ENCODE results near the gene ADISSP.

Gene ADISSP

DNA sequence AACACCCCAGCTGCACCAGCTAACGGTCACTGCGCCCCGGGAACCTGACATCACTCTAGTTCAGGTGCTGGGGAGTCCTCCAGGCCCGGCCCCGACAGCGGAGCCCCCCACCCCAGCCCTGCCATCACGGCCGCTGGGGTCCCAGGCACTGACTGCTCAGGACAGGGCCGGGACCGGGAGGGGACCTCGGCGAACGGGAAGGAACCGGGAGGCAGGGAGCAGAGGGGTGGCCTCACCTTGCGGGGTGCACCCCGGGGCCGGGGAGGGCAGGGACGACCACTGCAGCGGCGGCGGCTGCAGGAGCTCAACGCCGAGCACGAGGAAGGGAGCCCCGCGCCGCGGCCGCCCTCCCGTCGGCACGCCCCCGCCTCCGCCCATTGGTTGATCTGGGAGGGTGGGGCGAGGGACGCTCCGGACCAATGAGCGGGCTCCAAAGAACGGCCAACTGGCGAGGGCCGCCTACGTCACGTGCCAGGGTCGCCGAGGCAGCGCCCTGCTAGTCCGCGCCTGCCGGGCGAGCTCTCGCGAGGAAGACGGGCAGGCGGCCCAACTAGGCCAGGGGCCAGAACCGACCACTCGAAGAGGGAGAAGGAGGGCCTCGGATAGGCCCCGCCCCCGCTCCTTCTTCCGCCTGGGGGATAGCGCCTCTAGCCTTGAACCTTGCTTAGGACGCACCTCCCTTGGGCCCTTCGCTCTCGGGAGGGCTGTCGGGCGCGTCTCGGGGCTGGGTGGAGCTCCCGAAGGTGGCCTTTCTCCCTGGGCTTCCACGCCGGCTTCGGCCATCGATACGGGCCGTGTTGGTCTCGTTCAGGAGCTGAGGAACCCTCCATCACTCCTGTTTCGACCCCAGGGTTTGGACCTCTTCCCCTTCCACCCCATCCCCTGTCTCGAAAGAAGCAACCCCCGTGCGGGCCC is at the start of gene ADISSP:
TSS of gene ADISSP (minus strand) at position 327 of the 915 bp plus-strand sequence. CDS start 7,653 bp downstream, outside the sequence.
- Mint-ChIP-seq H3K4me1 (peaks cover 44% of the 10 kb centered on the region), H3K9me3 (no peaks in the 10 kb centered on the region), H3K27me3 (no peaks in the 10 kb centered on the region), H3K27ac (peak within 1 kb of the TSS; percentile 97 to 98), H3K4me3 (peak within 1 kb of the TSS; percentile 91 to 97)
- DNase-seq = peak; percentile 98 to 99
- ATAC-seq = peak; percentile 92

DNA sequence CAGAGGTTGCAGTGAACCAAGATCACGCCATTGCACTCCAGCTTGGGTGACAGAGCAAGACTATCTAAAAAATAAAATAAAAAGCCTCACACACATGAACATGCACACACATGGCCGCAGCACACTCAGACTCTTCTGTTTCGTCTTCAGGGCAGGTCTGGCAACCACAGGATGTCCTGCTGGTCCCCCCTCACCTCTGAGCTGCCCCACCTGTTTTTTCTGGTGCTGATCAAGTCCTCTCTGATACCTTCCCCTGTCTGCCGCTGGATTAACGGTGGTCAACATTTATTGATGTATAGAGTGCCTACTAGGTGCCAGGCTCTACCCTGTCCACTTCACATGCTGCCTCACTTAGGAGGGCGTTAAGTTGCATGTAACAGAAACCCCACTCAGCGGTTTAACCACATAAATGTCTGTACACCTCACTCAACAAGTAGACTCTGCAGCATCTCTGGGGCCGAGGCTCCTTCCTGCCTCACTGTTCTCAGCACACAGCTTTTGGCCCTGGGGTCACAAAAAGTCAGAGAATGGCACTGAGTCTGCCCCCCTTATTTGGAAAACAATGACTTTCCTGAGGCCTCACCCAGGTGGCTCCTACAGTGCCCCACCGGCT is 48.3 kb upstream of the ADISSP start:
- ATAC-seq = peak; percentile 27
- Mint-ChIP-seq H3K4me3 (peak overlapping the region; percentile 67 to 75), H3K9me3 (no peaks in the 10 kb centered on the region), H3K27me3 (no peaks in the 10 kb centered on the region), H3K4me1 (peaks cover 78% of the 10 kb centered on the region), H3K27ac (no peak overlapping the region)
- DNase-seq = peak; percentile 41 to 43

DNA sequence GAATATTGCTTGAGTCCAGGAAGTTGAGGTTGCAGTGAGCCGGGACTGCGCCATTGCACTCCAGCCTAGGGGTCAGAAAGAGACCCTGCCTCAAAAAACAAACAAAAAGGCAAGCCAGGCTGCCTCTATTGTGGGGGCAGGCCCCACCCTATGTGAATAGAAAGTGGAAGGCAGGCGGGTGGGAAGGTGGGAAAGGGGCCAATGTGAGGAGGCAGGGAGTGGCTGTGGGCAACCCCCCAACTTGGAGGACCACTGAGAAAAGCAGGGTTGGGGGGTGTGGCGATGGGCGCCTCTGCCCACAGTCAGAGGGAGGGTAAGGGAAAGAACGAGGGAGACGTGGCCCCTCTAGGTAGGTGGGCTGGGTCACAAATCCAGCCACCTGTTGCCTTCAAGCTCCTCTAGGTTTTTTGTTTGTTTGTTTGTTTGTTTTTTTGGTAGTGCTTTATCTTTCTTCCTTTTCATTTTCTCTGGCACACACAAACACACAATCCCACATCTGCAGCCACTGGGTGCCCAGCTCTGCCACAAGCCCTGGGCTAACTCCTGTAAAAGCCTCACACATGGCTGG is 47.5 kb upstream of the ADISSP start:
- H3K27ac Mint-ChIP-seq = no peak overlapping the region
- peak overlapping the region in 1 of 2 donors; percentile 16 for H3K4me3 Mint-ChIP-seq
- no peak for ATAC-seq
- H3K27me3 Mint-ChIP-seq = no peaks in the 10 kb centered on the region
- H3K9me3 Mint-ChIP-seq = no peaks in the 10 kb centered on the region
- no peak for DNase-seq
- H3K4me1 Mint-ChIP-seq = peaks cover 84% of the 10 kb centered on the region

DNA sequence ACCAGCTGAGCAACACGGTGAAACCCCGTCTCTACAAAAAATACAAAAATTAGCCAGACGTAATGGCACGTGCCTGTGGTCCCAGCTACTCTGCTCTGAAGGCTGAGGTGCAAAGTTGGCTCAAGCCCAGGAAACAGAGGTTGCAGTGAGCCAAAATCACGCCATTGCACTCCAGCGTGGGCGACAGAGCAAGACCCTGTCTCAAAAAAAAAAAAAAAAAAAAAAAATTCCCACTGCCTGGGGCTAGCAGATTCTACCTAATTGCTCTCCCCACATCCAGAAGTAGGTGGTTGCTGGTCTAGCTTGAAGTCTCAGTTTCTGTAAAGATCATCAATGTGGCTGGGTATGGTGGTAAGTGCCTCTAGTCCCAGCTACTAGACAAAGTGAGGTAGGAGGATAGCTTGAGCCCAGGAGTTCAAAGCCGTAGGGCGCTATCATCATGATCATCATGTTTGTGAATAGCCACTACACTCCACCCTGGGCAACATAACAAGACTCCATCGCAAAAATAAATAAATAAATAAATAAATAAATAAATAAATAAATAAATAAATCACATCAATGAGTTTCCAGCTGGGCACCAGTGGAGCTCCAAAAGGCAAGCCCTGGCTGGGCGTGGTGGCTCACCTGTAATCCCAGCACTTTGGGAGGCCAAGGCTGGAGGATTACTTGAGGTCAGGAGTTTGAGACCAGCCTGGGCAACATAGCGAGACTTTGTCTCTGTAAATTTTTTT is 46.5 kb upstream of the ADISSP start:
- Mint-ChIP-seq H3K27ac (no peak overlapping the region), H3K4me3 (peak overlapping the region; percentile 12 to 50), H3K9me3 (no peaks in the 10 kb centered on the region), H3K27me3 (no peaks in the 10 kb centered on the region), H3K4me1 (peaks cover 78% of the 10 kb centered on the region)
- ATAC-seq (peak; percentile 77), DNase-seq (peak; percentile 61 to 77)

DNA sequence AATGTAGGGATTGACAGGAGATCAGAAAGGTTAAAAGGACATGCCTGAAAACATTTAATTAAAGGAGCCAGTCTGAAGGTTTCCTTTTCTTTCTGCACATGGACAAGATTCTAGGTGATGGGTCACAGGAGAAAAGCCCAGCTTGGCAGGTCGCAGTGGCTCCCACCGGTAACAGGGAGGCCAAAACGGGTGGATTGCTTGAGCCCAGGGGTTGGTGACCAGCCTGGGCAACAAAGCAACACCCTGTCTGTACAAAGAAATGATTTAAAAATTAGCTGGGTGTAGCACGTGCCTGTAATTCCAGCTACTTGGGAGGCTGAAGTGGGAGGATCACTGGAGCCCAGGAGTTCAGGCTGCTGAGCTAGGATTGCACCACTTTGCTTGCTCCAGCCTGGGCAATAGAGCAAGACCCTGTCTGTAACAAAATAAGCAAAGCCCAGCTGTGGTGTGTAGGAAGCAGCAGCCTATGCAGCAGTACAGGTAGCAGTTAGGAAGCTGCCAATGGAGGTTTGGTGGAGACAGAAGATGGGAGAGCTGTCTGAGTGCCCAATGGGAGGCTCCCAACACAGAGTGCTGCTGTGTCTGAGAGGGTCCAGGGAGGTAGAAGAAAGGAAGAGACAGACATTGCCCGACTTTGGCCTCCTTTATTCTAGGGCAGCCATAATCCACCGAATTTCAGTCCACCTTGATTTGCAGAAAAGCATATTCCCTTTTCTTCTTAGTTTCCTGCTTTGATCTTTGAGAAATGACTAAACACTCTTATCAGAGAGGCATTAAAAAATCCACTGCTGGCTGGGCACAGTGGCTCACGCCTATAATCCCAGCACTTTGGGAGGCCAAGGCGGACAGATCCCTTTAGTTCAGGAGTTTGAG is 45.7 kb upstream of the ADISSP start:
- ATAC-seq (no peak), DNase-seq (no peak)
- no peaks in the 10 kb centered on the region for H3K9me3 Mint-ChIP-seq
- H3K27me3 Mint-ChIP-seq = no peaks in the 10 kb centered on the region
- peaks cover 71% of the 10 kb centered on the region for H3K4me1 Mint-ChIP-seq
- H3K4me3 Mint-ChIP-seq = peak overlapping the region; percentile 19 to 50
- peak overlapping the region in 1 of 2 donors; percentile 80 for H3K27ac Mint-ChIP-seq

DNA sequence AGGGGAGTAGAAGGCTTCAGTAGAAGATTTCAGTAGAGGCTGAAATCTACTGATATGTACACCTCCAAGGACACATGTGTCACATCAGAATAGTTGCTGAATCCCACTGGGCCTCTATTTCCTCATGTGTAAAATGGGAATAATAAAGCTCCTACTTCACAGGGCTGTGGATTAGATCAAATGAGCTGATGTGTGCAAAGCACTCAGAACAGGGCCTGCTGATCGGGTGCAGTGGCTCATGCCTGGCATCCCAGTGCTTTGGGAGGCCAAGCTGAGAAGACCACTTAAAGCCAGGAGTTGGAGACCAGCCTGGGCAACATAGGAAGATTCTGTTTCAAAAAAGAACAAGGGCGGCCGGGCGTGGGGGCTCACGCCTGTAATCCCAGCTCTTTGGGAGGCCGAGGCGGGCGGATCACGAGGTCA is 44.7 kb upstream of the ADISSP start:
- Mint-ChIP-seq H3K27ac (peak overlapping the region; percentile 92 to 95), H3K9me3 (no peaks in the 10 kb centered on the region), H3K4me1 (peaks cover 77% of the 10 kb centered on the region)

GRCh38 chr20:3811467-3812258 is 44.1 kb upstream of the ADISSP start:
- Mint-ChIP-seq H3K4me1 (peaks cover 80% of the 10 kb centered on the region), H3K27ac (peak overlapping the region; percentile 92 to 95), H3K27me3 (no peaks in the 10 kb centered on the region), H3K9me3 (no peaks in the 10 kb centered on the region), H3K4me3 (peak overlapping the region; percentile 81 to 83)
- ATAC-seq (peak; percentile 89), DNase-seq (peak; percentile 88 to 91)

More for the DNA sequence above, 44.7 kb upstream of the ADISSP start:
- ATAC-seq (no peak), DNase-seq (no peak)
- H3K4me3 Mint-ChIP-seq = peak overlapping the region; percentile 81 to 83
- no peaks in the 10 kb centered on the region for H3K27me3 Mint-ChIP-seq

- no peak overlapping the region for H3K4me3 Mint-ChIP-seq
- ATAC-seq = no peak
- no peaks in the 10 kb centered on the region for H3K9me3 Mint-ChIP-seq
- no peaks in the 10 kb centered on the region for H3K27me3 Mint-ChIP-seq
- H3K27ac Mint-ChIP-seq = no peak overlapping the region
- H3K4me1 Mint-ChIP-seq = peaks cover 73% of the 10 kb centered on the region
- DNase-seq = no peak
Measured at GRCh38 chr20:3808544-3808943, 41.0 kb upstream of the ADISSP start.

- H3K9me3 Mint-ChIP-seq = no peaks in the 10 kb centered on the region
- DNase-seq (no peak), ATAC-seq (no peak)
- H3K4me3 Mint-ChIP-seq = no peak overlapping the region
- H3K27me3 Mint-ChIP-seq = no peaks in the 10 kb centered on the region
- H3K27ac Mint-ChIP-seq = no peak overlapping the region
- H3K4me1 Mint-ChIP-seq = peaks cover 64% of the 10 kb centered on the region
Measured at GRCh38 chr20:3804781-3805180, 37.2 kb upstream of the ADISSP start.

DNA sequence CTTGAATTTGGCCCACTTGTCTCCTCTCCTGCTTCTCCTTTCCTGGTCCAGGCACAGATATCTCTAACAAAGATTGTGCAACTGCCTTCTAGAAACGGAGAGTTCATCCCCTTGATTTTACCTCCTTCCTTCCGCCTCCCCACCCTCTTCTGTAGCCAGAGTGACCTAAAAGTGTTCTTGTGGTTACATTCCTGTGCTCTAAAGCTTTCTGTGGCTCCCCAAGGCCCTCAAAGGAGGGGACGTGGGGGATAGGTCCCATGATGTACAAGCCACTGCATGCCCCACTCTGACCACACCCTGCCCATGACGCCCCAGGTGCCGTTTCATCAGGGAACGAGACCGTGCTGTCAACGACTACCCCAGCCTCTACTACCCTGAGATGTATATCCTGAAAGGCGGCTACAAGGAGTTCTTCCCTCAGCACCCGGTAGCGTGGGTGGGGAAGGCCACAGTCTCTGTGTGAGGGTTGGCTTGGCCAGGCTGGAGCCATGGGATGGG is 36.8 kb upstream of the ADISSP start:
- Mint-ChIP-seq H3K4me3 (no peak overlapping the region), H3K27ac (peak overlapping the region in 1 of 2 donors; percentile 82), H3K27me3 (no peaks in the 10 kb centered on the region), H3K9me3 (no peaks in the 10 kb centered on the region), H3K4me1 (peaks cover 69% of the 10 kb centered on the region)
- ATAC-seq (no peak), DNase-seq (no peak)

DNA sequence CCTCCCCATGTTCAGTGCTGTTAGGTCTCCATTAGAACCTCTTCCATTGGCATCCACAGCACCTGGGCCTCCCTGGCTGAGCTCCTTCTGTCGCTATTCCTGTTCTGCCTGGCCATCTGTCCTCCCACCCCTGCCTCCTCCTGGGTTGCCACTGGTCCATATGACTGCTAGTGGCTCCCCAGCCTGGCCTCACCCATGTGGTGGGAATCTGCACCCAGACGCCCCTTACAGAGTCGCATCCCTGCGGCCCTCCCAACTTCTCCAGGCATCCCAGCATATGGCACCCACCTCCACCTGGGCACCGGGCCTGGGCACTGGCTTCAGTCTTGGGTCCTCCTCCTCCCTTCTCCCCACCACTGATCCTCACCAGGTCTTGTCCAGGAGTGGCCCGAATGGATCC is 36.3 kb upstream of the ADISSP start:
- H3K4me1 Mint-ChIP-seq = peaks cover 73% of the 10 kb centered on the region
- no peaks in the 10 kb centered on the region for H3K9me3 Mint-ChIP-seq
- no peaks in the 10 kb centered on the region for H3K27me3 Mint-ChIP-seq
- ATAC-seq (no peak), DNase-seq (no peak)
- H3K4me3 Mint-ChIP-seq = no peak overlapping the region
- H3K27ac Mint-ChIP-seq = peak overlapping the region in 1 of 2 donors; percentile 82

- Mint-ChIP-seq H3K27ac (no peak overlapping the region), H3K27me3 (no peaks in the 10 kb centered on the region), H3K4me1 (peaks cover 79% of the 10 kb centered on the region), H3K4me3 (no peak overlapping the region), H3K9me3 (no peaks in the 10 kb centered on the region)
- ATAC-seq (no peak), DNase-seq (no peak)
Measured at GRCh38 chr20:3803289-3803688, 35.7 kb upstream of the ADISSP start.

- DNase-seq (no peak), ATAC-seq (no peak)
- H3K9me3 Mint-ChIP-seq = no peaks in the 10 kb centered on the region
- no peak overlapping the region for H3K4me3 Mint-ChIP-seq
- no peaks in the 10 kb centered on the region for H3K27me3 Mint-ChIP-seq
- peak overlapping the region; percentile 63 to 81 for H3K27ac Mint-ChIP-seq
- peaks cover 79% of the 10 kb centered on the region for H3K4me1 Mint-ChIP-seq
Measured at GRCh38 chr20:3802524-3803239, 35.1 kb upstream of the ADISSP start.

All from stimulated activated naive CD8-positive, alpha-beta T cell treated with anti-CD3 and anti-CD28 coated beads, Interleukin-15, amount 100 ng/mL, for 72 hours (primary cell).